Hematopoietic multipotent progenitor cell treated with erythropoietin and hydrocortisone succinate and interleukin-3 and kit ligand, for 15 days (in vitro differentiated cells): ENCODE results near the gene AKAP11.

ENCODE experiments used
- DNase-seq: peaks from one replicate; pipeline ENCODE4 v3.0.0-alpha.2; 2015; ENCODE audit warnings: low spot score

The AKAP11 gene

GRCh38 chr13:42275098-42275471 is 3.1 kb downstream of the AKAP11 start:
- no peak for DNase-seq

- no peak for DNase-seq
These were observed 3.6 kb downstream of the AKAP11 start for GRCh38 chr13:42275506-42275905.

- no peak for DNase-seq
These were observed 4.7 kb downstream of the AKAP11 start for GRCh38 chr13:42276683-42277082.

- DNase-seq: no peak
These were observed 5.8 kb downstream of the AKAP11 start for GRCh38 chr13:42277618-42278276.

GRCh38 chr13:42279080-42279479 is 7.1 kb downstream of the AKAP11 start:
- no peak for DNase-seq

GRCh38 chr13:42279986-42280385 is 8.0 kb downstream of the AKAP11 start:
- no peak for DNase-seq

- no peak for DNase-seq
These were observed 8.6 kb downstream of the AKAP11 start for GRCh38 chr13:42280537-42280936.

GRCh38 chr13:42283574-42283973 is 11.6 kb downstream of the AKAP11 start:
- no peak for DNase-seq

GRCh38 chr13:42284068-42284467 is 12.1 kb downstream of the AKAP11 start:
- DNase-seq: no peak

- no peak for DNase-seq
These were observed 26.4 kb downstream of the AKAP11 start for GRCh38 chr13:42298392-42298791.

- DNase-seq: no peak
These were observed 33.6 kb downstream of the AKAP11 start for GRCh38 chr13:42305503-42305902.

GRCh38 chr13:42307461-42307860 is 35.5 kb downstream of the AKAP11 start:
- no peak for DNase-seq

- no peak for DNase-seq
These were observed 41.0 kb downstream of the AKAP11 start for GRCh38 chr13:42312817-42313431.

- DNase-seq: no peak
These were observed 46.6 kb downstream of the AKAP11 start for GRCh38 chr13:42318570-42318969.

GRCh38 chr13:42320375-42320787 is 48.4 kb downstream of the AKAP11 start:
- no peak for DNase-seq

- no peak for DNase-seq
These were observed 50.9 kb downstream of the AKAP11 start for GRCh38 chr13:42322806-42323205.

- no peak for DNase-seq
These were observed 52.8 kb downstream of the AKAP11 start for GRCh38 chr13:42324704-42325103.

- no peak for DNase-seq
These were observed 55.8 kb downstream of the AKAP11 start for GRCh38 chr13:42327725-42328124.

GRCh38 chr13:42328672-42329071 is 56.7 kb downstream of the AKAP11 start:
- DNase-seq: no peak

GRCh38 chr13:42329239-42329638 is 57.3 kb downstream of the AKAP11 start:
- DNase-seq: no peak

GRCh38 chr13:42331009-42331408 is 59.1 kb downstream of the AKAP11 start:
- DNase-seq: no peak

GRCh38 chr13:42333613-42334328 is 61.8 kb downstream of the AKAP11 start:
- DNase-seq: no peak

- DNase-seq: no peak
These were observed 62.4 kb downstream of the AKAP11 start for GRCh38 chr13:42334329-42334706.
